H1 (cell line): ENCODE data around the gene RIN2. TPM values are rescaled to one million over a fixed set of nuclear protein-coding genes. Genes with fewer than 3 reads are reported as not detected.

Source experiments
- CTCF ChIA-PET: fragments of 300-600 bp; sonication (Branson Sonifier 250); formaldehyde crosslinking; loops from one replicate; lab custom pipeline; 2021; ENCODE audit not compliant: partially characterized antibody; lab: Charles Lee
- POLR2A ChIA-PET: fragments of 300-600 bp; sonication (Branson Sonifier 250); formaldehyde crosslinking; loops from one replicate; lab custom pipeline; 2021; ENCODE audit warnings: inconsistent platforms; ENCODE audit not compliant: partially characterized antibody; lab: Charles Lee
- DNase-seq, 2 experiments: peaks; one replicate each; pipeline versions ENCODE4 v3.0.0 to v3.0.0-alpha.2; 2010 to 2022; ENCODE audit warnings: low spot score in 2 of 2, low read depth in 1 of 2, mixed read lengths in 1 of 2
- FAIRE-seq: peaks from 2 replicates; lab custom pipeline; 2011; peaks lifted over from hg19 to GRCh38; lab: Jason Lieb, UNC
- H2AFZ ChIP-seq: 2 replicates; pipeline ENCODE4 v1.8.1; 2012; ENCODE audit warnings: low read length, inconsistent platforms
- H2AK5ac ChIP-seq: 2 replicates; pipeline ENCODE4 v1.6.1; 2013; ENCODE audit warnings: low read depth, low read length
- H2BK120ac ChIP-seq: replicated peaks from 2 replicates; pipeline ENCODE3; 2013; ENCODE audit warnings: low read depth, low read length, inconsistent platforms
- H2BK12ac ChIP-seq: 2 replicates; pipeline ENCODE4 v1.6.1; 2013; ENCODE audit warnings: low read depth, low read length
- H2BK15ac ChIP-seq: 2 replicates; pipeline ENCODE4 v1.6.1; 2013; ENCODE audit warnings: low read length
- H2BK20ac ChIP-seq: 2 replicates; pipeline ENCODE4 v1.6.1; 2013; ENCODE audit warnings: low read length
- H2BK5ac ChIP-seq: 2 replicates; pipeline ENCODE4 v1.6.1; 2013; ENCODE audit warnings: low read depth, low read length
- H3K14ac ChIP-seq: 2 replicates; pipeline ENCODE4 v1.6.1; 2013; ENCODE audit warnings: inconsistent platforms; ENCODE audit not compliant: insufficient read length
- H3K18ac ChIP-seq: 2 replicates; pipeline ENCODE4 v1.6.1; 2013; ENCODE audit warnings: low read length; ENCODE audit errors: extremely low read depth
- H3K23ac ChIP-seq: 2 replicates; pipeline ENCODE4 v1.6.1; 2013; ENCODE audit warnings: inconsistent platforms; ENCODE audit not compliant: insufficient read length
- H3K23me2 ChIP-seq: 2 replicates; pipeline ENCODE4 v1.6.1; 2013; ENCODE audit warnings: low read depth, low read length
- H3K27ac ChIP-seq: 2 replicates; pipeline ENCODE4 v1.6.1; 2011; ENCODE audit warnings: low read depth, low read length, inconsistent platforms
- H3K27me3 ChIP-seq, 4 experiments: replicated peaks in 1 of 4; 1 replicate in 1 of 4; 2 replicates in 3 of 4; pipeline versions ENCODE4 v1.6.1 to v1.8.1; 2011 to 2013; ENCODE audit warnings: low read length in 3 of 4, mild to moderate bottlenecking in 3 of 4, inconsistent platforms in 2 of 4, mixed read lengths in 2 of 4, moderate library complexity in 1 of 4; ENCODE audit not compliant: control insufficient read depth in 3 of 4, insufficient read depth in 3 of 4; ENCODE audit errors: extremely low read depth in 1 of 4
- H3K36me3 ChIP-seq, 4 experiments: 2 replicates each; pipeline versions ENCODE4 v1.6.1 to v1.8.1; 2011 to 2013; ENCODE audit warnings: mild to moderate bottlenecking in 4 of 4, low read length in 3 of 4, moderate library complexity in 2 of 4, control low read depth in 1 of 4, inconsistent platforms in 1 of 4; ENCODE audit not compliant: insufficient read depth in 4 of 4, control insufficient read depth in 2 of 4
- H3K4ac ChIP-seq: replicated peaks from 2 replicates; pipeline ENCODE3; 2013; ENCODE audit warnings: low read length, low read depth, mixed read lengths, inconsistent platforms; ENCODE audit not compliant: insufficient read length
- H3K4me1 ChIP-seq, 4 experiments: replicated peaks in 1 of 4; 1 replicate in 1 of 4; 2 replicates in 3 of 4; pipeline versions ENCODE4 v1.6.1 to v1.8.1; 2011 to 2013; ENCODE audit warnings: low read length in 3 of 4, inconsistent platforms in 2 of 4, mixed read lengths in 1 of 4; ENCODE audit not compliant: insufficient read depth in 4 of 4, control insufficient read depth in 3 of 4
- H3K4me2 ChIP-seq, 2 experiments: 2 replicates each; pipeline versions ENCODE4 v1.6.1 to v1.8.1; 2011 to 2013; ENCODE audit warnings: low read depth in 2 of 2, low read length in 2 of 2, control low read depth in 1 of 2, inconsistent platforms in 1 of 2, mild to moderate bottlenecking in 1 of 2; ENCODE audit not compliant: insufficient read depth in 1 of 2
- H3K4me3 ChIP-seq, 4 experiments: fragments of 200-600, 300-600 bp in 1 of 4; sonication (generic), shearing (Covaris generic), sonication (Bioruptor Twin) in 1 of 4; 2 replicates each; pipeline versions ENCODE4 v1.5.1 to v1.8.1; 2011 to 2016; ENCODE audit warnings: low read length in 4 of 4, low read depth in 3 of 4, control low read depth in 2 of 4, inconsistent platforms in 2 of 4, mild to moderate bottlenecking in 2 of 4, mixed read lengths in 1 of 4, moderate library complexity in 1 of 4; ENCODE audit not compliant: insufficient read depth in 2 of 4; ENCODE audit errors: extremely low read depth in 1 of 4
- H3K56ac ChIP-seq: replicated peaks from 2 replicates; pipeline ENCODE3; 2013; ENCODE audit warnings: low read depth, mild to moderate bottlenecking, mixed read lengths, low read length, inconsistent platforms; ENCODE audit not compliant: insufficient read length
- H3K79me1 ChIP-seq: 2 replicates; pipeline ENCODE4 v1.6.1; 2013; ENCODE audit warnings: low read depth, low read length, control low read depth
- H3K79me2 ChIP-seq, 2 experiments: 2 replicates each; pipeline versions ENCODE4 v1.6.1 to v1.8.1; 2012 to 2013; ENCODE audit warnings: low read length in 2 of 2, mild to moderate bottlenecking in 2 of 2, inconsistent platforms in 1 of 2; ENCODE audit not compliant: insufficient read depth in 2 of 2, control insufficient read depth in 1 of 2
- H3K9ac ChIP-seq, 4 experiments: replicated peaks in 1 of 4; 1 replicate in 1 of 4; 2 replicates in 3 of 4; pipeline versions ENCODE4 v1.6.1 to v1.8.1; 2011 to 2013; ENCODE audit warnings: low read depth in 3 of 4, low read length in 3 of 4, control low read depth in 2 of 4, mild to moderate bottlenecking in 2 of 4, moderate library complexity in 2 of 4, inconsistent platforms in 1 of 4; ENCODE audit errors: extremely low read depth in 1 of 4
- H3K9me3 ChIP-seq, 2 experiments: 2 replicates each; pipeline versions ENCODE4 v1.6.1 to v1.8.1; 2012 to 2013; ENCODE audit warnings: mild to moderate bottlenecking in 2 of 2, moderate library complexity in 2 of 2, control low read depth in 1 of 2, inconsistent platforms in 1 of 2, low read depth in 1 of 2, low read length in 1 of 2, mixed read lengths in 1 of 2; ENCODE audit not compliant: insufficient read depth in 2 of 2
- H4K20me1 ChIP-seq, 2 experiments: replicated peaks in 1 of 2; 2 replicates each; pipeline versions ENCODE3 to v1.8.1; 2011 to 2013; ENCODE audit warnings: inconsistent platforms in 2 of 2, low read length in 2 of 2, mild to moderate bottlenecking in 1 of 2; ENCODE audit not compliant: insufficient read depth in 2 of 2, control insufficient read depth in 1 of 2
- H4K5ac ChIP-seq: 2 replicates; pipeline ENCODE4 v1.6.1; 2013; ENCODE audit warnings: low read length, low read depth, mixed read lengths, inconsistent platforms; ENCODE audit not compliant: insufficient read length
- H4K8ac ChIP-seq: 2 replicates; pipeline ENCODE4 v1.8.0; 2013; ENCODE audit warnings: mild to moderate bottlenecking, moderate library complexity, low read length, inconsistent platforms; ENCODE audit not compliant: insufficient read depth; ENCODE audit errors: extremely low read depth
- H4K91ac ChIP-seq: replicated peaks from 2 replicates; pipeline ENCODE3; 2013; ENCODE audit warnings: low read length, mixed read lengths, inconsistent platforms; ENCODE audit not compliant: insufficient read length
- ASH2L ChIP-seq: fragments of 200-600, 300-600 bp; sonication (generic); IDR thresholded peaks from one replicate; pipeline ENCODE4 v1.7.1; 2017; ENCODE audit warnings: low read length
- KDM1A ChIP-seq: fragments of 200-600, 300-600 bp; sonication (generic); IDR thresholded peaks from 2 replicates; pipeline ENCODE4 v1.7.1; 2016; ENCODE audit warnings: mild to moderate bottlenecking, low read length, borderline replicate concordance
- SIN3A ChIP-seq, 2 experiments: IDR thresholded peaks in 1 of 2; conservative IDR thresholded peaks in 1 of 2; 2 replicates each; pipeline ENCODE4 v1.6.1; 2011 to 2012; ENCODE audit warnings: low read length in 2 of 2, improper control_type of control experiment in 1 of 2, low read depth in 1 of 2, mild to moderate bottlenecking in 1 of 2
- SP2 ChIP-seq: IDR thresholded peaks from 2 replicates; pipeline ENCODE4 v1.6.1; 2012; ENCODE audit warnings: mild to moderate bottlenecking, low read length, inconsistent platforms
- SUZ12 ChIP-seq: fragments of 200-600 bp; sonication (generic); IDR thresholded peaks from 2 replicates; pipeline ENCODE4 v1.6.1; 2012; ENCODE audit warnings: mild to moderate bottlenecking, inconsistent platforms, low read length, moderate library complexity, mixed read lengths
- TCF12 ChIP-seq: IDR thresholded peaks from 2 replicates; pipeline ENCODE4 v1.6.1; 2011; ENCODE audit warnings: low read depth, mild to moderate bottlenecking, low read length
- ZNF274 ChIP-seq: IDR thresholded peaks from 2 replicates; pipeline ENCODE4 v1.7.0; 2012; ENCODE audit warnings: low read length, borderline replicate concordance; ENCODE audit errors: extremely low read depth
- WGBS, 2 experiments: shearing (Covaris generic) in 1 of 2; methylation state at CpG; one replicate each; pipeline versions ENCODE4 v1.1.6 to v1.1.7; 2013 to 2015; ENCODE audit warnings: low lambda C conversion rate in 2 of 2, mixed read lengths in 2 of 2, inconsistent platforms in 1 of 2, low coverage in 1 of 2, missing lambda C conversion rate in 1 of 2; ENCODE audit not compliant: insufficient replicate concordance in 2 of 2, insufficient coverage in 1 of 2, insufficient read length in 1 of 2; ENCODE audit errors: extremely low coverage in 1 of 2, missing lambda C conversion rate in 1 of 2; 5-methylcytosine and 5-hydroxymethylcytosine counted together
- polyA plus RNA-seq, 7 experiments: library from polyadenylated mRNA; depleted of rRNA in 3 of 7; stranded (reverse) in 5 of 7; unstranded in 2 of 7; fragments of >200 nt in 5 of 7; fragments of 200-250 nt in 2 of 7; gene quantifications; 1 replicate in 5 of 7; 2 replicates in 1 of 7; 4 replicates in 1 of 7; pipeline versions ENCODE4 v1.2.1 to v1.2.3, GENCODE V29; 2011 to 2013; ENCODE audit warnings: missing spikeins in 2 of 7, mixed read lengths in 2 of 7
- total RNA-seq: library from RNA; stranded (reverse); fragmentation: NEBNext Ultra II Directional; extraction: Animal tissue kit (Norgen Biotek cat#: 25700); gene quantifications from 2 replicates; pipeline ENCODE4 v1.2.1, GENCODE V29; 2021

Gene RIN2
- total and polyA plus RNA-seq, 2 of the 8 experiments (the other 6 are each of a cell fraction or from before 2014, with no cell fraction given), result 0.20 to 1.3 TPM

DNA sequence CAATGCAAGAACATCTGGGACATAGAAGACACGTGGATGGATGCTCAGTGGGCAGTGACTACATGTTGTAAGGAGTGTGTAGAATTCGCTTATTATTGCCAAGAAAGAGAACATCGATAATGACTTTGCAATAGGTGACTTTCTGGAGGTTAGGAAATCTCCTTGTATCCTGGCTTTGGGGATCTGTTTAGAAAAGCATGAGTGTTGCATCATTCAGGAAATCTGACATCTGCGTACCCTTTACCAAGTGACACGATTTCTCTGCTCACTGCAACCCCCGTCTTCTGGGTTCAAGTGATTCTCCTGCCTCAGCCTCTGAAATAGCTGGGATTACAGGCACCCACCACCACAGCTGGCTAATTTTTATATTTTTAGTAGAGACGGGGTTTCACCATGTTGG is 23.2 kb downstream of the RIN2 start:
- Histone ChIP-seq H3K14ac (no peak overlapping the region), H4K5ac (no peak overlapping the region), H4K91ac (no peak overlapping the region), H3K79me2 (no peaks in the 10 kb centered on the region), H3K23me2 (no peaks in the 10 kb centered on the region; the same call in 1 of the 2 replicates), H4K8ac (no peak overlapping the region), H2BK20ac (no peak overlapping the region), H2AK5ac (no peak overlapping the region), H4K20me1 (no peaks in the 10 kb centered on the region), H2BK5ac (no peak overlapping the region), H3K79me1 (no peaks in the 10 kb centered on the region), H3K4me3 (no peak overlapping the region), H2AFZ (no peak overlapping the region), H3K18ac (no peak overlapping the region), H3K27me3 (no peaks in the 10 kb centered on the region), H3K36me3 (no peaks in the 10 kb centered on the region), H3K9ac (no peak overlapping the region), H2BK120ac (no peak overlapping the region), H3K56ac (no peak overlapping the region), H3K23ac (no peak overlapping the region), H3K4ac (no peak overlapping the region), H2BK15ac (no peak overlapping the region), H3K9me3 (no peaks in the 10 kb centered on the region), H3K4me1 (peaks cover 0 to 5% (median 3%) of the 10 kb centered on the region in 4 experiments; a peak in 5 of 7 replicates), H3K4me2 (no peak overlapping the region), H2BK12ac (no peak overlapping the region), H3K27ac (no peak overlapping the region)
- WGBS, 2 experiments, result 90% methylated on average over 7 of the region's 7 CpGs; no CpG with 5 or more reads in 1 of the 2 experiments
- FAIRE-seq, result no peak
- DNase-seq, result no peak
- ChIA-PET CTCF (interaction anchor here (0.6 to 3.5 kb wide), 2 partner anchors 9 to 303 kb away, joined by 3 to 24 read pairs; no protein-coding TSS in a partner anchor), POLR2A (no interaction called here)
- TF ChIP-seq ZNF274, result no peak
- no peak for TF ChIP-seq SP2
- TF ChIP-seq KDM1A, result no peak
- TF ChIP-seq TCF12, result no peak
- no peak for TF ChIP-seq ASH2L
- no peak for TF ChIP-seq SIN3A (conservative IDR thresholded peaks at IDR 0.05 in 1 of 2, IDR thresholded peaks at IDR 0.05 in 1 of 2; ENCODE audit: low read depth in 1 of 2, low read length in 2 of 2)
- no peak for TF ChIP-seq SUZ12
